HAP-1 (cell line): Measurements from ENCODE around the gene TNFRSF9.
"Not testable (repeated sequence)": the region's sequence is repeated elsewhere in the genome, so short reads cannot be mapped to it uniquely, and the experiment has no call there.

ENCODE experiments used
- DNase-seq, 2 experiments: peaks; one replicate each; pipeline ENCODE4 v3.0.0-alpha.2; 2016 to 2020; ENCODE audit warnings: low spot score in 2 of 2
- H3K27me3 ChIP-seq: fragments of 250-450 bp; sonication (Bioruptor Pico); 2 replicates; pipeline ENCODE4 v1.5.1; 2020; ENCODE audit warnings: low read depth, mild to moderate bottlenecking, moderate library complexity
- H3K36me3 ChIP-seq: fragments of 250-450 bp; sonication (Bioruptor Pico); replicated peaks from 2 replicates; pipeline ENCODE4 v1.5.1; 2020; ENCODE audit warnings: mild to moderate bottlenecking
- H3K4me1 ChIP-seq: fragments of 250-450 bp; sonication (Bioruptor Pico); 2 replicates; pipeline ENCODE4 v1.5.1; 2020; ENCODE audit warnings: mild to moderate bottlenecking
- H3K4me3 ChIP-seq: fragments of 250-450 bp; sonication (Bioruptor Pico); 2 replicates; pipeline ENCODE4 v1.5.1; 2020; ENCODE audit warnings: mild to moderate bottlenecking, moderate library complexity
- H3K9me3 ChIP-seq: fragments of 250-450 bp; sonication (Bioruptor Pico); 2 replicates; pipeline ENCODE4 v1.5.1; 2020; ENCODE audit warnings: mild to moderate bottlenecking, moderate library complexity
- in situ Hi-C: fragments of 300-500 bp; cut with MboI; formaldehyde crosslinking; loops from 3 replicates; pipeline ENCODE4 v1.14.3; 2020; ENCODE audit warnings: low sequenced_read_pairs, inconsistent platforms, mixed read lengths

The TNFRSF9 gene

DNA sequence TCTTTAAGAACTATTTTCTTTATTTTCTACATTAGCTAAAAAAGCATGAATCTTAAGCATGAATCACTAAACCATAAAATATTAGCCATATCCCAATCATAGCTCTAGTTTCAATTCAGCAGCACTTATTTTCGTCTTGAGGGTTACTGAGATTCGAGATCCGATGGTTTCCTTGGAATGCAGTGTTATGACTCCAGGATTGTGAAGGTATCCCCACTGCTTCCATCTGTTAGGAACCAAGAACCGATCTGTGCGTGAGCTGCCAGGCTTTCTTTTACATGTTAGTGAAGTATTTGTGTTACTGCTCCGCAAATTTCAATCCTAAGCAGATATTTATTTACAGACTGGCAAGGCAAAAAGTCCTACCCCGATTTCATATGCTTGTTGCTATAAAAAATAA lies 18.8 kb downstream of the TNFRSF9 start:
- in situ Hi-C loops: no loop called here
- H3K4me1 ChIP-seq: no peaks in the 10 kb centered on the region
- no peaks in the 10 kb centered on the region for H3K36me3 ChIP-seq
- no peak for DNase-seq
- no peak overlapping the region for H3K4me3 ChIP-seq
- no peaks in the 10 kb centered on the region for H3K9me3 ChIP-seq
- peaks cover 7% of the 10 kb centered on the region; the same call in 1 of the 2 replicates for H3K27me3 ChIP-seq

DNA sequence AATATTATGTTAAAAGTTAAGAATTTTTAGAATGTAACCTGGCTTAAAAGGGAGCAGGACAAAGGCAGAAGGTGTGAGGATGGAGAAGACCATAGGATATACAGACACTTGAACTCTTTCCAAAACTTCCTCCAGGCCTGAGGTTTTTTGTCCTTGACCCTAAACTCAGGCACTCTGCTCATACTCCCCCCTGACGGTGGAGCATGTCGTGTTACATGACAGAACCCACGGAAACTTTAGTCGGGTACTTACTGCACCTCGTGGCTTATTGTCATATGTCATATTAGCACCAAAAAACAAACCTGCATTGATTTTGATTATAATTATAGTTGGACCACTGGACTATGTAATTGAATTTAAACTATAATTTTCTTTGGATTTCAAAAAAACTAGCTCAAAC lies 20.8 kb downstream of the TNFRSF9 start:
- in situ Hi-C loops: no loop called here

DNA sequence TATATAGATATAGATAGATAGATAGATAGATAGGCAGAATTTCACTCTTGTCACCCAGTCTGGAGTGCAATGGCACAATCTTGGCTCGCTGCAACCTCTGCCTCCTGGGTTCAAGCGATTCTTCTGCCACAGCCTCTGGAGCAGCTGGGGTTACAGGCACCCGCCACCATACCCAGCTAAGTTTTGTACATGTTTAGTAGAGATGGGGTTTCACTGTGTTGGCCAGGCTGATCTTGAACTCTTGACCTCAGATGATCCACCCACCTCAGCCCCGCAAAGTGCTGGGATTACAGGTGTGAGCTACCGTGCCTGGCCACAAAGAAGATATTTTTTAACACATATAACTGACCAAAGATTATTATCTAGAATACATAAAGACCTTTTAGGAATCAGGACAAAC lies 22.7 kb downstream of the TNFRSF9 start:
- in situ Hi-C loops, DNase-seq, H3K4me3 ChIP-seq: not testable (repeated sequence)

More for the DNA sequence above, 20.8 kb downstream of the TNFRSF9 start:
- Histone ChIP-seq H3K27me3 (peaks cover 3% of the 10 kb centered on the region; the same call in 1 of the 2 replicates), H3K9me3 (no peaks in the 10 kb centered on the region), H3K4me1 (no peaks in the 10 kb centered on the region), H3K36me3 (no peaks in the 10 kb centered on the region), H3K4me3 (no peak overlapping the region)
- no peak for DNase-seq

DNA sequence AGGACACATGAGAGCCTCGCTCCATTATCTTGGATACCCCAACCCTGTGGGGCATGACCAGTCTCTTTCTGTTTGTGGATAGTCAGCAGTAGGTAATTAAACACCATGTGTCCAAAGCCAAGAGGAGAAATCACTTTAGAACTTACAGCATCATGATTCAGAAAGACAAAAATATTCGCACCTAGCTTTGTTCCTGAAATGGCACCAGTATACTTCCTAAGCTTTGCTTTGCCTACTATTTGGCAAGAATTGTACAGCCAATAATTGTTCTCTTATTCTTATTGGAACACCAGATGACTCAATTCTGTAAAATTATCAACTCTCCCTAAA lies 24.2 kb downstream of the TNFRSF9 start:
- no peaks in the 10 kb centered on the region for H3K9me3 ChIP-seq

More for the DNA sequence above, 22.7 kb downstream of the TNFRSF9 start:
- H3K27me3 ChIP-seq, H3K36me3 ChIP-seq, H3K9me3 ChIP-seq, H3K4me1 ChIP-seq: not testable (repeated sequence)

DNA sequence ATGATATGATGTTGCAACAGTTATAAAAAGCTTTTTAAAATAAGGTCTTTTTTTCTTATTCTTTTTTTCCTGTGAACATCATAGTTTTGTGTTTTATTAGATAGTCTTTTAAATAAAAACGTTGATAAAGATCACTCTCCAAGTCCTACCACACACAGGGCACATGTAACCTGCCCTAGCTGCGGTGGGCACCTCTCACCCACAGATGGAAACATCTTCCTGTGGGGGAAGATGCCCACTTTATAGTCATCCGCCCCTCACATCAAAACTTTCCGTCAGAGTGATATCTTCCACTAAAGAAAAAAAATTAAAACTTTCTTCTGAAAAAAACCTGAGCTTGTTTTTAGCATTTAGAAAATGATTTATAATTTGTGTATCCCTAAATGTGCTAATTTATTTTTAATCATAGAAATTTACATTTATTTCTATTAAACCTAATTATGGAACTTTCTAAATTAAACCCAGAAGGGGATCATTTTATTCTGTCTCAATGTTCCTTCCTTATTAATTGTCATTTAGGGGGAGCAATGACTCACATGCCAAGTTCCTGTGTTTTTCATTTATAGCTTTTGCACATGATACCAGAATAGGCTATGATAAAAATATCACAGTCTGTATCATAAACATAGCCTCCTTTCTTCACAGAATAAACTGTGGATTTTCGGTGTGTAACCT lies 24.7 kb downstream of the TNFRSF9 start:
- Histone ChIP-seq H3K36me3 (no peaks in the 10 kb centered on the region), H3K27me3 (peaks cover 3% of the 10 kb centered on the region; the same call in 1 of the 2 replicates), H3K4me3 (no peak overlapping the region), H3K9me3 (no peaks in the 10 kb centered on the region), H3K4me1 (no peaks in the 10 kb centered on the region)
- DNase-seq: no peak
- in situ Hi-C loops: no loop called here

More for the DNA sequence above, 24.2 kb downstream of the TNFRSF9 start:
- Histone ChIP-seq H3K4me3 (no peak overlapping the region), H3K36me3 (no peaks in the 10 kb centered on the region), H3K27me3 (peaks cover 3% of the 10 kb centered on the region; the same call in 1 of the 2 replicates), H3K4me1 (no peaks in the 10 kb centered on the region)
- in situ Hi-C loops: no loop called here
- DNase-seq: no peak

DNA sequence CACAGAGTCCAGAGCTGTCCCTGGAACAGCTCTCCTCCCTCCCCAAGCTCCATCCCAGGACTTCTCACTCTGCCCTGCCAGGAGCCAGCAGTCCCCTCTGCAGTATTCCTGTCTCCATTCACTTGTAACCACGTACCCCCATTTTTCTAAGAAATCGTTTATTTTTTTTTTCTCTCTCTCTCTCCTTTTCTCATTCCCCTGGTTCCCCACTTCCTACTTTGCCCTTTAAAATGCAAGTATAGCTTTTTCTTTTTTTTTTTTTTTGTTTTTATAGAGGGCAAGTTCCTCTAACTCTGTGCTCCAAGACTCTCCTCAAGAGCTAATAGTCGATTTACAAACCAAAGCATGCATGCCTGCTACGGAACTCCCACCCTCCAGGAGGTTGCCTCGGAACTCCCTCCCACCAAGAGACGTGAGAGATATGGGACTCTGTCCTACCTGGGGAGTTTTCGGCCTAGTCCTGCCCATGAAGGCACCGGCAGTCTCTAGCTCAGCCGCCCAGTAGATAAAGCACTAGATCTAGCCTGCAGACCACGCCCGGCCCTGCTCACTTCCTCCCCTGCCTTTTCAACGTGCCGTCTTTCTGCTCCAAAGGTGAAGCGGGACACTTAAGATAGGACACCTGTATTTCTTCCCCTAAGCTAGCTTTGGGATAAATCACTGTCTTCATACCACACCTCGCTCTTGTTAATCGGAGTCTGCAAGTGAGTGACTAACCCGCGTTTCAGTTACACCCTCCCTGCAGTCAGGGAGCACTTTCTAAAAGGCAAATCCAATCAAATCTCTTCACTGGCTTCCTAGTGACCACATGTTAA lies 27.7 kb downstream of the TNFRSF9 start:
- Histone ChIP-seq H3K9me3 (no peaks in the 10 kb centered on the region), H3K27me3 (peaks cover 3% of the 10 kb centered on the region; the same call in 1 of the 2 replicates), H3K36me3 (no peaks in the 10 kb centered on the region), H3K4me3 (no peak overlapping the region), H3K4me1 (no peaks in the 10 kb centered on the region)
- DNase-seq: no peak
- in situ Hi-C loops: no loop called here

DNA sequence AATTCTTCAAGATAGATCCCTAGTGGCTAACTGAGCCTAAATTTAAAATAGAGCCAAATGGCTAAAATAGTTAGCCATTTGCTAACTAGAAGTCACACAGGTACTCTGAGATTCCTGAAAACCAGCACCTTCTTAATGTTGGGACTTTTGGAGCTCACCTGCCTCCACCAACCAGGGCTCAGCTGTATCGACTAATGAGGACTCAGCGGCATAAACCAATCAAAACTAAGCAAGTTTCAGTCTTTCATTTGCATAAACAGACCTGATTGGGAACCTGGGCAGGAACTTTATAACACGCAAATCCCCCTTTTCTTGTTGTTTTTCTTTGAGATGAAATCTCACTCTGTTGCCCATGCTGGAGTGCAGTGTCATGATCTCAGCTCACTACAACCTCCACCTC lies 28.5 kb downstream of the TNFRSF9 start:
- H3K4me1 ChIP-seq: no peaks in the 10 kb centered on the region
- in situ Hi-C loops: no loop called here

DNA sequence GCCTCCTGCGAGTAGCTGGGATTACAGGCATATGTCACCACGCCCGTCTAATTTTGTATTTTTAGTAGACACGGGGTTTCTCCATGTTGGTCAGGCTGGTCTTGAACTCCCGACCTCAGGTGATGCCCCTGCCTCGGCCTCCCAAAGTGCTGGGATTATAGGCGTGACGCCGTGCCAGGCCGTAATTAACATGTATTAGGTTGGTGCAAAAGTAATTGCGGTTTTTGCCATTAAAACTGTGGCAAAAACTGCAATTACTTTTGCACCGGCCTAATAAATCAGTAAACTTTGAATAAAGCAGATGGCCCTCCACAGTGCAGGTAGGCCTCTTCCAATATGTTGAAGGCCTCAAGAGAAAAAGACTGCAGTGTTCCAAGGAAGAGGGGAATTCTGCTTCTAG lies 35.4 kb downstream of the TNFRSF9 start:
- in situ Hi-C loops: no loop called here
- no peaks in the 10 kb centered on the region for H3K36me3 ChIP-seq
- H3K4me1 ChIP-seq: no peaks in the 10 kb centered on the region
- H3K9me3 ChIP-seq: no peaks in the 10 kb centered on the region
- DNase-seq: no peak
- H3K4me3 ChIP-seq: no peak overlapping the region
- H3K27me3 ChIP-seq: no peaks in the 10 kb centered on the region

More for the DNA sequence above, 28.5 kb downstream of the TNFRSF9 start:
- DNase-seq: no peak
- Histone ChIP-seq H3K36me3 (no peaks in the 10 kb centered on the region), H3K27me3 (peaks cover 3% of the 10 kb centered on the region; the same call in 1 of the 2 replicates), H3K4me3 (no peak overlapping the region), H3K9me3 (no peaks in the 10 kb centered on the region)

DNA sequence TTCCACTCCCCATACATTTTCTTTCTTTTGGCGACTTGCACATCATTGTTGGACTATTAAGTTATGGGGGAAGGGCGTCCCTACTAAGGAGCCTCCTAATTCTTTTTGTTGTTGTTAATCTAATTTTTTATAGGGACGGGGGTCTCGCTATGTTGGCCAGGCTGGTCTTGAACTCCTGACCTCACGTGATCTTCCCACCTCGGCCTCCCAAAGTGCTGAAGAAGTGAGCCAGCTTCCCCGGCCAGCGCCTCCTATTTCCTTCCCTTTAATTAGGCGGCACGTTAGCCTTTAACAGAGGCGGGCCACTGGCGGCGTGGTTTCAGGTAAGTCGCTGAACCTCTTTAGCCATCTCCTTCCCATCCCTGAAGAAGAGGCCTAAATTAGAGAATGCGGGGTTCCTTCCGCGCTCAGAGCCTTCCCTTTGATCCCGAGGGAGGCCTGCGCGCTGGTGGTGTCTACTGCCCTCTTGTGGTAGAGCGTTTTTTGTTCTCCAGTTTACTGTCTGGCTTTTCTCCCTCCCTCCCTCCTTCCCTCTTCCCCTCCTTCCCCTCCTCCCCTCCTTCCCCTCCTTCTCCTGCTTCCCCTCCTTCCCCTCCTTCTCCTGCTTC lies 38.1 kb downstream of the TNFRSF9 start:
- Histone ChIP-seq H3K27me3 (no peaks in the 10 kb centered on the region), H3K4me3 (no peak overlapping the region), H3K36me3 (no peaks in the 10 kb centered on the region), H3K4me1 (no peaks in the 10 kb centered on the region), H3K9me3 (no peaks in the 10 kb centered on the region)
- DNase-seq: peak; percentile 80 to 83
- in situ Hi-C loops: loop anchor here (5.0 kb wide), 1 partner anchor 230 kb away; no protein-coding TSS in a partner anchor

DNA sequence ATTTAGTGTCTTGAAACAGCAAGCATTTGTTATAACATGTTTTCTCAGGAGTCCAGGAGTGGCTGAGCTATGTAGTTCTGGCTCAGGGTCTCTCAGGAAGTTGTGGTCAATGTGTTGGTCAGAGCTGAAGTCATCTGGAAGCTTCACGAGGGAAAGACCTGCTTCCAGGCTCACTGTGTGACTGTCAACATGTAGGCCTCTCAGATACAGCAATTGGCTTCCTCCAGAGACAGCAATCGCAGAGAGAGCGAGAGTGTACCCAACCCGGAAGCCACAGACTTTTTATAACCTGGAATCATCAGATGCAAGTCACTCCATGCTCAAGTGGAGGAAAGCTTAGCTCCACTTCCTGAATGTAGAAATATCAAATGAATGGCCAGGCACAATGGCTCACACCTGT lies 40.9 kb downstream of the TNFRSF9 start:
- in situ Hi-C loops: loop anchor here (5.0 kb wide), 1 partner anchor 227 kb away; no protein-coding TSS in a partner anchor
- no peaks in the 10 kb centered on the region for H3K9me3 ChIP-seq
- no peak for DNase-seq
- no peaks in the 10 kb centered on the region for H3K4me1 ChIP-seq
- H3K36me3 ChIP-seq: no peaks in the 10 kb centered on the region
- no peaks in the 10 kb centered on the region for H3K27me3 ChIP-seq
- no peak overlapping the region for H3K4me3 ChIP-seq

DNA sequence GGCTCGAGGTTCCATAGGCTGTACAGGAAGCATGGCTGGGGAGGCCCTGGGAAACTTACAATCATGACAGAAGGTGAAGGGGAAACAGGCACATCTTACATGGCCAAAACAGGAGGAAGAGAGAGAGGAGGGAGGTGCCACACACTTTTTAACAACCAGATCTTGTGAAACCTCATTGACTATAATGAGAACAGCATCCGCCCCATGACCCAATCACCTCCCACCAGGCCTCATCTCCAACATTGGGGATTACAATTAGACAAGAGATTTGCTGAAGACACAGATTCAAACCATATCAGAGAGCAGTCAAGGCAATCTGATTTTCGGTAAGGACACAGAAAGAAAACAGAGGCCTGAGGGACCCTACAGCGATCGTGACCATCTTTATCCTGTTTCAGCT lies 41.7 kb downstream of the TNFRSF9 start:
- Histone ChIP-seq H3K4me1 (no peaks in the 10 kb centered on the region), H3K36me3 (no peaks in the 10 kb centered on the region), H3K4me3 (no peak overlapping the region), H3K27me3 (no peaks in the 10 kb centered on the region), H3K9me3 (no peaks in the 10 kb centered on the region)
- in situ Hi-C loops: no loop called here
- no peak for DNase-seq

DNA sequence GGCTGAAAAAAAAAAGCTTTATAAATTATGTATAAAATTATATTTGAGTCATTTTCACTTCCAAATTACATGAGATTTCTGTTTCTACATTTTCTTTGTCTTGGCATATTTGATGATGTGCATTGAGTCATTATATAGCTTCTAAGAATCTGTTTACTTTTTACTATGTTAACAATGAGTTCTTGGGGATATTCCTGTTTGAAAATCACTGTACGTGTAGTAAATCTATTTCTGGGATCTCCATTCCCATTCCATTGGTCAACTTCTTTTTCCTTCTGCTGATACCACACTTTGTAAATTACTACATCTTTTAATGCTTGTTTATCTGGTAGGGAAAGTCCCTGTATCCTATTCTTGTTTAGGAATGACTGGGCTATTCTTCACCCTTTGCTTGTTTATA lies 43.6 kb downstream of the TNFRSF9 start:
- no peak for DNase-seq
- no peak overlapping the region for H3K4me3 ChIP-seq
- no peaks in the 10 kb centered on the region for H3K9me3 ChIP-seq
- no peaks in the 10 kb centered on the region for H3K4me1 ChIP-seq
- no peaks in the 10 kb centered on the region for H3K36me3 ChIP-seq
- in situ Hi-C loops: no loop called here
- no peaks in the 10 kb centered on the region for H3K27me3 ChIP-seq

DNA sequence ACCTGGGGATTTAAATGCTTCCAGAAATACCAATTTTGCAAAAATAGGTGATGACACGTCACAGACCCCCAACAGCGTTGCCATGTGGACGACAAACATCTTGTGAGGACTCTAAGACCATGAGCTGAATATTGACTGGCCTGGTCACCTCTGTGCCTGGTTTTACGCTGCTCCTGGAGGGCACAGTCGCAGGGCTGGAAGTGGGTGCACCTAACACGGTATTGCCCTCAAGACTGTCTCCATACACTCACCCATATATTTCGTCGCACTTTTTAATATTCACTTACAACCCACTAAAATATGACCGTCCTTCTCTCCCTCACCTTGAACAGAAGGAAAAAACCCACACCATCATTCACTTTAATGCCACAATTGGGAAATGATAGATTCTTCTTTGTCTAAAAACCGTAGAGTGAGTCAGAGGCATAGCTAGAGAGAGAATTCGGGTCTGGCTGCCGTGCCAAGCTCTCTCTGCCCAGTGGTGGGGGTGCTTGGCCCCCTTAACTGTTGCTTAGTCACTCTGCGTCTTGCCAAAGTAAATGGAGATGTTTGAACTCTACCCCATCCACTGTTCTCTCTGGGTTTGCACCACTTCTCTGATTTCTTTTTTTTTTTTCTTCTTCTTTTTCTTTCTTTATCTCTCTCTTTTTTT lies 47.0 kb downstream of the TNFRSF9 start:
- no peaks in the 10 kb centered on the region for H3K4me1 ChIP-seq

More for the DNA sequence above, 47.0 kb downstream of the TNFRSF9 start:
- in situ Hi-C loops: no loop called here
- Histone ChIP-seq H3K27me3 (no peaks in the 10 kb centered on the region), H3K9me3 (no peaks in the 10 kb centered on the region), H3K4me3 (no peak overlapping the region), H3K36me3 (no peaks in the 10 kb centered on the region)
- DNase-seq: no peak
